Measurements from ENCODE around the gene DRAM2. TPM values are rescaled to one million over a fixed set of nuclear protein-coding genes. Genes with fewer than 3 reads are reported as not detected.

DRAM2 gene
- total and polyA plus RNA-seq, 2 of the 4 experiments (the other 2 are of a cell fraction), result 31.4 to 66.3 TPM

DNA sequence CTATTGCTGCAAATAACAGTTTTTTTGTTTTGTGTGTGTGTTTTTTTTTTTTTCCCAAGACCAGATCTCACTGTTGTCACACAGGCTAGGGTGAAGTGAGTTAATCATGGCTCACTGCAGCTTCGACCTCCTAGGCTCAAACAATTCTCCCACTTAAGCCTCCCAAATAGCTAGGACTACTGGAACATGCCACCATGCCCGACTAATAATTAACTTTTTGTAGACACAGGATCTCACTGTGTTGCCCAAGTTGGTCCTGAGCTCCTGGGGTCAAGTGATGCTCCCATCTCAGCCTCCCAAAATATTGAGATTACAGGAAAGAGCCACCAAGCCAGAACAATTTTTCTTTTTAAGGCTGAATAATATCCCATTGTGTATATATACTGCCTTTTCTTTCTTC lies 34.9 kb downstream of the DRAM2 start:
- no peak overlapping the region for H2BK5ac ChIP-seq (ENCODE audit: low read depth, low read length, poor library complexity, severe bottlenecking)
- H3K9ac ChIP-seq (ENCODE audit: low read depth, low read length), result no peak overlapping the region
- TF ChIP-seq FOS (IDR thresholded peaks at IDR 0.05; ENCODE audit: low read depth, low read length), result no peak
- TF ChIP-seq RAD21 (IDR thresholded peaks at IDR 0.05; ENCODE audit: low read length), result no peak
- no peak for TF ChIP-seq CHD1 (IDR thresholded peaks at IDR 0.05; ENCODE audit: low read depth, low read length)
- no peak for TF ChIP-seq MAZ (IDR thresholded peaks at IDR 0.05; ENCODE audit: borderline replicate concordance, low read depth, low read length)
- TF ChIP-seq, protein P1, sequence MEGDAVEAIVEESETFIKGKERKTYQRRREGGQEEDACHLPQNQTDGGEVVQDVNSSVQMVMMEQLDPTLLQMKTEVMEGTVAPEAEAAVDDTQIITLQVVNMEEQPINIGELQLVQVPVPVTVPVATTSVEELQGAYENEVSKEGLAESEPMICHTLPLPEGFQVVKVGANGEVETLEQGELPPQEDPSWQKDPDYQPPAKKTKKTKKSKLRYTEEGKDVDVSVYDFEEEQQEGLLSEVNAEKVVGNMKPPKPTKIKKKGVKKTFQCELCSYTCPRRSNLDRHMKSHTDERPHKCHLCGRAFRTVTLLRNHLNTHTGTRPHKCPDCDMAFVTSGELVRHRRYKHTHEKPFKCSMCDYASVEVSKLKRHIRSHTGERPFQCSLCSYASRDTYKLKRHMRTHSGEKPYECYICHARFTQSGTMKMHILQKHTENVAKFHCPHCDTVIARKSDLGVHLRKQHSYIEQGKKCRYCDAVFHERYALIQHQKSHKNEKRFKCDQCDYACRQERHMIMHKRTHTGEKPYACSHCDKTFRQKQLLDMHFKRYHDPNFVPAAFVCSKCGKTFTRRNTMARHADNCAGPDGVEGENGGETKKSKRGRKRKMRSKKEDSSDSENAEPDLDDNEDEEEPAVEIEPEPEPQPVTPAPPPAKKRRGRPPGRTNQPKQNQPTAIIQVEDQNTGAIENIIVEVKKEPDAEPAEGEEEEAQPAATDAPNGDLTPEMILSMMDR (conservative IDR thresholded peaks at IDR 0.05; ENCODE audit: low read depth, low read length), result no peak
- TF ChIP-seq CEBPB (IDR thresholded peaks at IDR 0.05; ENCODE audit: low read depth, low read length), result no peak
- no peak for TF ChIP-seq RFX5 (IDR thresholded peaks at IDR 0.05; ENCODE audit: low read depth, low read length)
- TF ChIP-seq MXI1 (IDR thresholded peaks at IDR 0.05; ENCODE audit: borderline replicate concordance, low read depth, low read length), result no peak
- TF ChIP-seq NFE2L2 (IDR thresholded peaks at IDR 0.05; ENCODE audit: low read depth, low read length), result no peak
- TF ChIP-seq, protein P2, sequence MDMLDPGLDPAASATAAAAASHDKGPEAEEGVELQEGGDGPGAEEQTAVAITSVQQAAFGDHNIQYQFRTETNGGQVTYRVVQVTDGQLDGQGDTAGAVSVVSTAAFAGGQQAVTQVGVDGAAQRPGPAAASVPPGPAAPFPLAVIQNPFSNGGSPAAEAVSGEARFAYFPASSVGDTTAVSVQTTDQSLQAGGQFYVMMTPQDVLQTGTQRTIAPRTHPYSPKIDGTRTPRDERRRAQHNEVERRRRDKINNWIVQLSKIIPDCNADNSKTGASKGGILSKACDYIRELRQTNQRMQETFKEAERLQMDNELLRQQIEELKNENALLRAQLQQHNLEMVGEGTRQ (IDR thresholded peaks at IDR 0.05; ENCODE audit: low read depth, low read length), result no peak
- TF ChIP-seq BHLHE40 (IDR thresholded peaks at IDR 0.05; ENCODE audit: low read depth, low read length), result no peak
- TF ChIP-seq SMC3 (IDR thresholded peaks at IDR 0.05; ENCODE audit: low read depth, low read length), result no peak
- intact Hi-C loops (cut with micrococcal nuclease) (no loop called here), dilution Hi-C loops (cut with HindIII; ENCODE audit: low sequenced_read_pairs, unreplicated experiment) (no loop called here), in situ Hi-C loops (cut with MboI; ENCODE audit: low sequenced_read_pairs) (no loop called here)
- no peaks in the 10 kb centered on the region for H3K4me1 ChIP-seq (ENCODE audit: control insufficient read depth, insufficient read depth, low read length)
- no peak overlapping the region for H3K27ac ChIP-seq (ENCODE audit: insufficient read depth, low read length)
- no TSS peak for BruUV-seq (replicated peaks)
- H3K18ac ChIP-seq (ENCODE audit: low read depth, low read length), result no peak overlapping the region
- no peak overlapping the region for H4K8ac ChIP-seq (ENCODE audit: low read depth in 2 of 2, low read length in 2 of 2)
- H3K27me3 ChIP-seq (ENCODE audit: control insufficient read depth, insufficient read depth, low read length), result no peaks in the 10 kb centered on the region
- H2AK5ac ChIP-seq (ENCODE audit: low read depth, low read length), result no peak overlapping the region
- no peak overlapping the region for H2AFZ ChIP-seq (replicated peaks; ENCODE audit: low read length, poor library complexity)
- H2BK15ac ChIP-seq (ENCODE audit: low read depth, low read length), result no peak overlapping the region
- H2AK9ac ChIP-seq (replicated peaks; ENCODE audit: low read depth, low read length, poor library complexity), result no peak overlapping the region
- H2BK20ac ChIP-seq (ENCODE audit: low read depth, low read length), result no peak overlapping the region
- ATAC-seq (ENCODE audit: low read depth), result no peak
- H4K20me1 ChIP-seq (ENCODE audit: insufficient read depth, low read length), result no peaks in the 10 kb centered on the region
- WGBS, 2 experiments (ENCODE audit: extremely low coverage in 2 of 2, insufficient read length in 1 of 2), result 80% methylated on average over 1 of the region's 2 CpGs; no CpG with 5 or more reads in 1 of the 2 experiments
- H3K4me2 ChIP-seq (ENCODE audit: low read depth, low read length), result no peak overlapping the region
- DNase-seq, result no peak
- H3K14ac ChIP-seq (replicated peaks; ENCODE audit: low read depth, low read length), result no peak overlapping the region
- no peak overlapping the region for H3K56ac ChIP-seq (ENCODE audit: extremely low read depth, insufficient read depth, low read length)
- H3K79me1 ChIP-seq (ENCODE audit: low read depth in 1 of 2, low read length in 2 of 2), result no peaks in the 10 kb centered on the region
- H3K4me3 ChIP-seq (ENCODE audit: insufficient read depth, low read depth, low read length), result no peak overlapping the region
- H3K36me3 ChIP-seq (ENCODE audit: control insufficient read depth, insufficient read depth, low read length), result no peaks in the 10 kb centered on the region
- H4K5ac ChIP-seq (ENCODE audit: low read depth, low read length), result no peak overlapping the region
- POLR2A ChIA-PET (ENCODE audit: unreplicated experiment), result no interaction called here
- no peaks in the 10 kb centered on the region for H3K9me1 ChIP-seq (ENCODE audit: insufficient read depth, low read length)
- no peak overlapping the region for H4K91ac ChIP-seq (ENCODE audit: insufficient read depth, low read depth, low read length)
- peaks cover 7% of the 10 kb centered on the region for H3K9me3 ChIP-seq (ENCODE audit: control insufficient read depth, insufficient read depth, low read length)
- no peak overlapping the region for H3K4ac ChIP-seq (ENCODE audit: low read depth, low read length)
- no peak overlapping the region for H2BK120ac ChIP-seq (ENCODE audit: low read depth, low read length)
- CTCF ChIA-PET, result no interaction called here
- no peak overlapping the region for H3K23ac ChIP-seq (ENCODE audit: low read depth, low read length)
